ENCODE measurements around the gene PRR3.

GRCh38 chr6:30554404-30554803 is 2.7 kb upstream of the PRR3 start:
- TF ChIP-seq, protein P1, sequence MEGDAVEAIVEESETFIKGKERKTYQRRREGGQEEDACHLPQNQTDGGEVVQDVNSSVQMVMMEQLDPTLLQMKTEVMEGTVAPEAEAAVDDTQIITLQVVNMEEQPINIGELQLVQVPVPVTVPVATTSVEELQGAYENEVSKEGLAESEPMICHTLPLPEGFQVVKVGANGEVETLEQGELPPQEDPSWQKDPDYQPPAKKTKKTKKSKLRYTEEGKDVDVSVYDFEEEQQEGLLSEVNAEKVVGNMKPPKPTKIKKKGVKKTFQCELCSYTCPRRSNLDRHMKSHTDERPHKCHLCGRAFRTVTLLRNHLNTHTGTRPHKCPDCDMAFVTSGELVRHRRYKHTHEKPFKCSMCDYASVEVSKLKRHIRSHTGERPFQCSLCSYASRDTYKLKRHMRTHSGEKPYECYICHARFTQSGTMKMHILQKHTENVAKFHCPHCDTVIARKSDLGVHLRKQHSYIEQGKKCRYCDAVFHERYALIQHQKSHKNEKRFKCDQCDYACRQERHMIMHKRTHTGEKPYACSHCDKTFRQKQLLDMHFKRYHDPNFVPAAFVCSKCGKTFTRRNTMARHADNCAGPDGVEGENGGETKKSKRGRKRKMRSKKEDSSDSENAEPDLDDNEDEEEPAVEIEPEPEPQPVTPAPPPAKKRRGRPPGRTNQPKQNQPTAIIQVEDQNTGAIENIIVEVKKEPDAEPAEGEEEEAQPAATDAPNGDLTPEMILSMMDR (conservative IDR thresholded peaks at IDR 0.05; ENCODE audit: low read length) = no peak
- no peak for TF ChIP-seq EZH2phosphoT487 (IDR thresholded peaks at IDR 0.05; ENCODE audit: borderline replicate concordance)
